GM19239 (cell line): Measurements from ENCODE around the gene OBP2A.

Experiments used
- DNase-seq: peaks from one replicate; pipeline ENCODE4 v3.0.0; 2011; ENCODE audit warnings: low spot score; ENCODE audit not compliant: insufficient read length
- FAIRE-seq: peaks from 2 replicates; lab custom pipeline; 2011; peaks lifted over from hg19 to GRCh38; lab: Jason Lieb, UNC

The OBP2A gene

GRCh38 chr9:135589596-135590485 is 43.9 kb downstream of the OBP2A start:
- FAIRE-seq: no peak

GRCh38 chr9:135590486-135591079 is 44.7 kb downstream of the OBP2A start:
- no peak for FAIRE-seq

More at GRCh38 chr9:135589596-135590485, 43.9 kb downstream of the OBP2A start:
- no peak for DNase-seq

GRCh38 chr9:135591506-135592330 is 45.8 kb downstream of the OBP2A start:
- FAIRE-seq: no peak
- DNase-seq: no peak

More at GRCh38 chr9:135590486-135591079, 44.7 kb downstream of the OBP2A start:
- DNase-seq: no peak

GRCh38 chr9:135592331-135592590 is 46.3 kb downstream of the OBP2A start:
- no peak for FAIRE-seq
- no peak for DNase-seq

GRCh38 chr9:135592625-135593024 is 46.7 kb downstream of the OBP2A start:
- no peak for FAIRE-seq
- DNase-seq: no peak

- FAIRE-seq: no peak
- no peak for DNase-seq
Measured at GRCh38 chr9:135596211-135596610, 50.3 kb downstream of the OBP2A start.
